ENCODE data around the gene ARAP2. TPM values are rescaled to one million over a fixed set of nuclear protein-coding genes. Genes with fewer than 3 reads are reported as not detected.

Gene ARAP2
- polyA plus RNA-seq, 1 experiment: not detected

DNA sequence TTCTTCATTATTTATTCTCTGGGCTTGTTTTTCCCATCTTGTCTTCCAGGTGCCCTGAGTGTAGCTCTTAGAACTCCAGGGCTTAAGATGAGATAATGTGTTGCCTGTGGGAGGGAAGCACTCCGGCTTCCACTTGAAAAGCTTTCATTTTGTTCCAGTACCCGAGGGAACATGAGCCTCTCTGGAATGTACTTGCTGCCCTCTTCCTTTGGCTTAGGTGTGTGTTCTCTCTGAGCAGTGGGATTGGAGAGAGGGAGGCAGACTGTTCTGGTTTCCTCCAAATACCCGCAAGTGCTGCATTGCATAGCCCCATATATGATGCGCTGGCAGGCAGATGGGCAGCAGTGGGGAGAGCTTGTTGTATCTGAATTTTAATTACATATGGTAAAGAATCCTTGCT lies 36.2 kb upstream of the ARAP2 start:
- POLR2A ChIA-PET: no interaction called here
- DNase-seq (ENCODE audit: low read depth): no peak
- H3K4me3 ChIP-seq (ENCODE audit: low read depth, low read length): no peak overlapping the region
- H3K36me3 ChIP-seq (ENCODE audit: control insufficient read depth, insufficient read depth, low read length): no peaks in the 10 kb centered on the region
- CTCF ChIA-PET: no interaction called here
- no peaks in the 10 kb centered on the region for H3K27me3 ChIP-seq (ENCODE audit: control insufficient read depth, insufficient read depth, low read length)
- TF ChIP-seq, protein P1, sequence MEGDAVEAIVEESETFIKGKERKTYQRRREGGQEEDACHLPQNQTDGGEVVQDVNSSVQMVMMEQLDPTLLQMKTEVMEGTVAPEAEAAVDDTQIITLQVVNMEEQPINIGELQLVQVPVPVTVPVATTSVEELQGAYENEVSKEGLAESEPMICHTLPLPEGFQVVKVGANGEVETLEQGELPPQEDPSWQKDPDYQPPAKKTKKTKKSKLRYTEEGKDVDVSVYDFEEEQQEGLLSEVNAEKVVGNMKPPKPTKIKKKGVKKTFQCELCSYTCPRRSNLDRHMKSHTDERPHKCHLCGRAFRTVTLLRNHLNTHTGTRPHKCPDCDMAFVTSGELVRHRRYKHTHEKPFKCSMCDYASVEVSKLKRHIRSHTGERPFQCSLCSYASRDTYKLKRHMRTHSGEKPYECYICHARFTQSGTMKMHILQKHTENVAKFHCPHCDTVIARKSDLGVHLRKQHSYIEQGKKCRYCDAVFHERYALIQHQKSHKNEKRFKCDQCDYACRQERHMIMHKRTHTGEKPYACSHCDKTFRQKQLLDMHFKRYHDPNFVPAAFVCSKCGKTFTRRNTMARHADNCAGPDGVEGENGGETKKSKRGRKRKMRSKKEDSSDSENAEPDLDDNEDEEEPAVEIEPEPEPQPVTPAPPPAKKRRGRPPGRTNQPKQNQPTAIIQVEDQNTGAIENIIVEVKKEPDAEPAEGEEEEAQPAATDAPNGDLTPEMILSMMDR (IDR thresholded peaks at IDR 0.05; ENCODE audit: insufficient read depth, low read depth, low read length): no peak

DNA sequence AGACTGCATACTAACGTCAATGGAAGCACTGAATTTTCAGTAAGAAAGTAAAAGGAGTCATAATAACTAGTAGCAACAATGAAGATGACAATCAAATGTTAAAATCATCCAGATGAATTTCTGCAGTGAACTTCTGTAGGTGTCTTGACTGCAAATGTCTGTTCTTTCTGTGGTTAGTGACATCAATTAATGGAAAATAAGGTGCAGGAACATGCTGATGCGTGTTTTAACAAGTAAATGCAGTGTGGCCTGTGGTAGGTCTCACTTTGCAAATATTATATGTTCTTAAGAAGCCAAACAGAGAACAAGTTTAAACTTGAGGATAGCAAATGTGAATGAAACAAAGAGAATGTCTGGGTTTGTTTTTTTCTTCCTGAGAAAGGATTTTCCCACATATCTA lies 34.5 kb upstream of the ARAP2 start:
- POLR2A ChIA-PET: no interaction called here
- DNase-seq (ENCODE audit: low read depth): no peak
- no peaks in the 10 kb centered on the region for H3K27me3 ChIP-seq (ENCODE audit: control insufficient read depth, insufficient read depth, low read length)
- no peaks in the 10 kb centered on the region for H3K36me3 ChIP-seq (ENCODE audit: control insufficient read depth, insufficient read depth, low read length)
- CTCF ChIA-PET: no interaction called here
- H3K4me3 ChIP-seq (ENCODE audit: low read depth, low read length): no peak overlapping the region
- TF ChIP-seq, protein P1 (IDR thresholded peaks at IDR 0.05; ENCODE audit: insufficient read depth, low read depth, low read length): no peak

DNA sequence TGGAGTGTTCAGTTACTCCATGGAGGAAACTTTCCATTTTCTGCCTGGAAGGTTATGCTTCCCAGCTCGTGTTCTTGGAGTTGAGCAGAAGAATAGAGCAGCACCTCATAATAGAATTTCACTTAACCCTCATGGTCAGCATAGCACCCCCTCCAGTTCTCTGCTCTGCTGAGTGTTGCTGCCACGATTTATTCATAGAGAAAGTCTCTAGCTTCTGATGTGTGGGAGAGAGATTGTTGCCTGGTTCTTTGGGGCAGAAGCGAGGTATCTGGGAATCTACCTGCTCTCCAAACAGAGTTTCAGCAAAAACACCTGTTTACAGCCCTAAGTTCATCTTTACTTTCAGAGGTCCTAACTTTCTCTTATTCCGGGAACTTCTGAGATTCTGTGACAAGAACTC lies 33.2 kb upstream of the ARAP2 start:
- CTCF ChIA-PET: no interaction called here
- POLR2A ChIA-PET: no interaction called here
- H3K4me3 ChIP-seq (ENCODE audit: low read depth, low read length): no peak overlapping the region
- DNase-seq (ENCODE audit: low read depth): no peak
- TF ChIP-seq, protein P1 (IDR thresholded peaks at IDR 0.05; ENCODE audit: insufficient read depth, low read depth, low read length): no peak
- no peaks in the 10 kb centered on the region for H3K27me3 ChIP-seq (ENCODE audit: control insufficient read depth, insufficient read depth, low read length)
- no peaks in the 10 kb centered on the region for H3K36me3 ChIP-seq (ENCODE audit: control insufficient read depth, insufficient read depth, low read length)

DNA sequence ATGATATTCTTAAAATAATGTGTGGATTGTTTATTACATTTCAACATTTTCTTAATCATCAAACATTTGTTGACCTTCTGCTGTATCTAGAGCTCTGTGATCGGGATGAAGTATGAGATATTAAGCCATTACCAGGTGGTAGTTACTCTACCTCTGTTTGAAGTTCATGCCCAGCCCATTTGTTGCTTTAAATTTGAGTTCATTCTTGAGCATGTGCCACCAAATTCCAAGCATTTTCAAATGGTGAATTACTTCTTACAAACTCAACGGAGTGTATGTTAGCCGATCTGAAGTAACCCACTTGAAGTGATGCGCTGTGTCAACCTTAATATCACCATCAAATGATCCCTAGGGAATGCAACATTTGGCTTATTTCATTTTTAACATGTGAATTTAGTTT lies 29.8 kb upstream of the ARAP2 start:
- Histone ChIP-seq H3K4me3 (ENCODE audit: low read depth, low read length) (no peak overlapping the region), H3K27me3 (ENCODE audit: control insufficient read depth, insufficient read depth, low read length) (no peaks in the 10 kb centered on the region), H3K36me3 (ENCODE audit: control insufficient read depth, insufficient read depth, low read length) (no peaks in the 10 kb centered on the region)
- TF ChIP-seq, protein P1 (IDR thresholded peaks at IDR 0.05; ENCODE audit: insufficient read depth, low read depth, low read length): no peak
- ChIA-PET CTCF (no interaction called here), POLR2A (no interaction called here)
- DNase-seq (ENCODE audit: low read depth): no peak

DNA sequence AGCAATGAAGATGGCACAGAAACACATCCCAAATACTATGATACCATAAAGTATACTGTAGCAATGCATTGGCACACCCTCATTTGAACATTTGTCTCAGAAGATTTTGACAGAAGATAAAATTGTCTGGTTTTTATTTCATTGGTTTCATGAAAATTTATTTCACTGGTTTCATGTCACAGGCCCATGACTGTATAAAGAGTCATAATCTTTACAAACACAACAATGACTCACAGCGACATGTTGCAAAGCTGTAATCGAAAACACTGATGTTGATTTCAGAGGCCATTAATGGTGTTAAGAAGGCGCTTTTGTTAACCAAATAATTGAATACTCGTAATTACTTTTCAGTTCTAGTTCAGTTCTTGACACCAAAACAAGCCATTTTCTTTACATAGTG lies 29.0 kb upstream of the ARAP2 start:
- no peak overlapping the region for H3K4me3 ChIP-seq (ENCODE audit: low read depth, low read length)
- TF ChIP-seq, protein P1 (IDR thresholded peaks at IDR 0.05; ENCODE audit: insufficient read depth, low read depth, low read length): no peak
- DNase-seq (ENCODE audit: low read depth): no peak
- CTCF ChIA-PET: no interaction called here
- H3K36me3 ChIP-seq (ENCODE audit: control insufficient read depth, insufficient read depth, low read length): no peaks in the 10 kb centered on the region
- no peaks in the 10 kb centered on the region for H3K27me3 ChIP-seq (ENCODE audit: control insufficient read depth, insufficient read depth, low read length)
- POLR2A ChIA-PET: no interaction called here

Data from BJ (cell line).